Measurements from ENCODE around the gene P4HA3. TPM values are rescaled to one million over a fixed set of nuclear protein-coding genes. Genes with fewer than 3 reads are reported as not detected.

The P4HA3 gene
- total RNA-seq, 1 donor from 2014 or later = 6.4 TPM

DNA sequence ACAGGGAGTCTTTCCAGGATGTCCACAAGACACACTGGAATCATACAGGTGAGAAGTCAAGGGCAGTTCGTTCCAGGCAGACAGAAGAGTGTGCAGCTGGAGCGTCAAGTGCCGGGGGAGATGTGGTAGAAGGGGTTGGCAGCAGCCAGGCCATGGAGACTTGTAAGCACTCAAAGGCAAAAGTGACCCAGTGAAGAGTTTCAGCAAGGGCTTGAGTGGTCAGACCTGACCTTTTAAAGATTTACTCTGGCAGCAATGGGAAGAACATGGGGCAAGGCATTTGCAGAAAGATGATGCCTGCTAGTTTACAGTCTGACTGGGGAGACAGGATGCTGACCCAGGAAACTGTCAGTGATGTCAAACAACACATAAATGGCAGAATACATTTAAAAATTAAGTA, 29.0 kb downstream of the P4HA3 start:
- TF ChIP-seq, protein P1, sequence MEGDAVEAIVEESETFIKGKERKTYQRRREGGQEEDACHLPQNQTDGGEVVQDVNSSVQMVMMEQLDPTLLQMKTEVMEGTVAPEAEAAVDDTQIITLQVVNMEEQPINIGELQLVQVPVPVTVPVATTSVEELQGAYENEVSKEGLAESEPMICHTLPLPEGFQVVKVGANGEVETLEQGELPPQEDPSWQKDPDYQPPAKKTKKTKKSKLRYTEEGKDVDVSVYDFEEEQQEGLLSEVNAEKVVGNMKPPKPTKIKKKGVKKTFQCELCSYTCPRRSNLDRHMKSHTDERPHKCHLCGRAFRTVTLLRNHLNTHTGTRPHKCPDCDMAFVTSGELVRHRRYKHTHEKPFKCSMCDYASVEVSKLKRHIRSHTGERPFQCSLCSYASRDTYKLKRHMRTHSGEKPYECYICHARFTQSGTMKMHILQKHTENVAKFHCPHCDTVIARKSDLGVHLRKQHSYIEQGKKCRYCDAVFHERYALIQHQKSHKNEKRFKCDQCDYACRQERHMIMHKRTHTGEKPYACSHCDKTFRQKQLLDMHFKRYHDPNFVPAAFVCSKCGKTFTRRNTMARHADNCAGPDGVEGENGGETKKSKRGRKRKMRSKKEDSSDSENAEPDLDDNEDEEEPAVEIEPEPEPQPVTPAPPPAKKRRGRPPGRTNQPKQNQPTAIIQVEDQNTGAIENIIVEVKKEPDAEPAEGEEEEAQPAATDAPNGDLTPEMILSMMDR (IDR thresholded peaks at IDR 0.05) = no peak
- Mint-ChIP-seq H3K4me1 (ENCODE audit: unreplicated experiment) (peaks cover 20% of the 10 kb centered on the region), H3K9me3 (ENCODE audit: unreplicated experiment) (no peaks in the 10 kb centered on the region), H3K27ac (ENCODE audit: unreplicated experiment) (no peak overlapping the region), H3K4me3 (ENCODE audit: unreplicated experiment) (no peak overlapping the region), H3K36me3 (ENCODE audit: unreplicated experiment) (no peaks in the 10 kb centered on the region), H3K27me3 (ENCODE audit: unreplicated experiment) (no peaks in the 10 kb centered on the region)
- DNase-seq (ENCODE audit: extremely low spot score, unreplicated experiment) = no peak

DNA sequence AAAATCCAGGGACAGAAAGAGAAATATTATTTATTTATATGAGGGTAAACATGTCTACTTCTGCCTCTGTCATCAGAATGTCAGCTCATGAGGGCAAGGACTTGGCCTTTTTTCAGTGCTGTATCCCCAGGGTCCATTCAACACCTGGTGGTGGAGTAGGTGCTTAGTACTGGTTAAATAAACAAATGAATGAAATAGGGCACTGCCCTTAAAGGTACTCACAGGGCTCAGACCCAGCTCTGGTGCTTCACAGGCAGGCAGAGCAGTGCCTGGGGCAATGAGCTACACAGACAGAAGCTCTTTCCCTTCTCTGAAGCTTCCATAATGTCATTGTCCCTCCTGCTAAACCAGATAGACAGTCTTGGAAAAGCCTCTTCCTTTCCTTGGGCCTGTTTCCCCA, 30.9 kb downstream of the P4HA3 start:
- Mint-ChIP-seq H3K4me3 (ENCODE audit: unreplicated experiment) (no peak overlapping the region), H3K27me3 (ENCODE audit: unreplicated experiment) (no peaks in the 10 kb centered on the region), H3K36me3 (ENCODE audit: unreplicated experiment) (no peaks in the 10 kb centered on the region), H3K9me3 (ENCODE audit: unreplicated experiment) (no peaks in the 10 kb centered on the region), H3K4me1 (ENCODE audit: unreplicated experiment) (peaks cover 20% of the 10 kb centered on the region), H3K27ac (ENCODE audit: unreplicated experiment) (no peak overlapping the region)
- no peak for DNase-seq (ENCODE audit: extremely low spot score, unreplicated experiment)
- TF ChIP-seq, protein P1 (IDR thresholded peaks at IDR 0.05) = no peak

DNA sequence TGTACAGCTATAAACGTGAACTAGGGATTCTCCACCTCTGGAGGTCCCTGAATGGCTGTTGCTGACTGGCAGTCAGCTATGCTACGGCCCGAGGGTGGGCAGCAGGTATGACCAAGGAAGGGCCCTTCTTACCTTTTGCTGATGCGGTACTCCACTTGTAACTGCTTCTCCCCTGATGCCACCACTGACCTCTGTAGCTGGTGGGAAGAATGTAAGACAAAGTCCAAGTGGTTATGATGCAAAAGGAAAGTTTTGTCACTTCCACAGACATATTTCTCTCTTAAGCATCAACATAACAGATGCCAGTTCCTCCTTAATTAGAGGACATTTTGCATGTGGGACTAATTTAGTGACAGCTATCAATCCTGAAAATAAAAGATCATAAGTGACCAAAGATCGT, 32.2 kb downstream of the P4HA3 start:
- H3K9me3 Mint-ChIP-seq (ENCODE audit: unreplicated experiment) = no peaks in the 10 kb centered on the region
- H3K27ac Mint-ChIP-seq (ENCODE audit: unreplicated experiment) = peak overlapping the region; percentile 44
- H3K36me3 Mint-ChIP-seq (ENCODE audit: unreplicated experiment) = no peaks in the 10 kb centered on the region
- DNase-seq (ENCODE audit: extremely low spot score, unreplicated experiment) = no peak
- H3K4me1 Mint-ChIP-seq (ENCODE audit: unreplicated experiment) = peaks cover 20% of the 10 kb centered on the region
- no peaks in the 10 kb centered on the region for H3K27me3 Mint-ChIP-seq (ENCODE audit: unreplicated experiment)
- TF ChIP-seq, protein P1 (IDR thresholded peaks at IDR 0.05) = no peak
- H3K4me3 Mint-ChIP-seq (ENCODE audit: unreplicated experiment) = no peak overlapping the region

DNA sequence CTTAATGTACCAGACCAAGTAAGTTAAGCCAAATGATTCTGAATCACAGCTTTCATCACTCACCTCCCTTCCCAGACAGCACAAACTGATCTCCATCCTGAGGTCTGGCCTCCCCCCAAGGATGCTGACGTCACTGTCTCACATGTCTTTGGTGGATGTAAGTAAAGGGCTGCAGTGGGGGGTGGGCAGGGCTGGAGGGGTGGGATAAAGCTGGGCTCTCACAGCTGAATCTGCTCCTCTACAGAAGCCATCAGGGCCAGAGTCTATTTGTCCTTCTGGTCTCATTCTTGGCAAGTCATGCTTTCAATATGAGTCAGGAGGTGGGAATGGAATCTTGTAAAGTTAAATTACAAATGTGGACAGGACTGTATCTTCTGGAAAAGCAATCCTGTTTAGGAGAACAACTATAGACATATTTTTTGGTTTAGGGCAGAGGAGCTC, 32.7 kb downstream of the P4HA3 start:
- H3K4me1 Mint-ChIP-seq (ENCODE audit: unreplicated experiment) = peaks cover 20% of the 10 kb centered on the region
- TF ChIP-seq, protein P1 (IDR thresholded peaks at IDR 0.05) = no peak
- H3K4me3 Mint-ChIP-seq (ENCODE audit: unreplicated experiment) = no peak overlapping the region
- H3K36me3 Mint-ChIP-seq (ENCODE audit: unreplicated experiment) = no peaks in the 10 kb centered on the region
- peak overlapping the region; percentile 44 for H3K27ac Mint-ChIP-seq (ENCODE audit: unreplicated experiment)
- no peaks in the 10 kb centered on the region for H3K9me3 Mint-ChIP-seq (ENCODE audit: unreplicated experiment)
- no peak for DNase-seq (ENCODE audit: extremely low spot score, unreplicated experiment)
- H3K27me3 Mint-ChIP-seq (ENCODE audit: unreplicated experiment) = no peaks in the 10 kb centered on the region

DNA sequence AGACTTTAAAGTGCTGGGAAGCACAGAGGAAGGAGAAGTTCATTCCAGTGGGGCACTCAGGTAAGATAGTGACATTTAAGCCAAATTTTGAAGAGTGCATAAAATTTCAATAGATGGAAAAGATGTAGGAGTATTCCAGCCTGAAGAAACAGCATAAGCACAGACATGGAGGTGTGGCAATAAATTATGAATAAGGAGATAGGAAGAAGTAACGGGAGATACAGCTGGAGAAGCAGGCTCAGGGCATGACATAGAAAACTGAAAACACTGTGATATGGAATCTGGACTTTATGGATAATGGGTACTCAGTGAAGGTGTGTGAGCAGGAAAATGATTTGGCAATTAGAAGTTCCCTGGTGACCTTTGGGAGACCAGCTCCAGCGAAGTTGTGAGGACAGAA, 33.3 kb downstream of the P4HA3 start:
- H3K27me3 Mint-ChIP-seq (ENCODE audit: unreplicated experiment) = no peaks in the 10 kb centered on the region
- H3K4me1 Mint-ChIP-seq (ENCODE audit: unreplicated experiment) = peaks cover 20% of the 10 kb centered on the region
- H3K27ac Mint-ChIP-seq (ENCODE audit: unreplicated experiment) = peak overlapping the region; percentile 42
- H3K4me3 Mint-ChIP-seq (ENCODE audit: unreplicated experiment) = no peak overlapping the region
- no peak for DNase-seq (ENCODE audit: extremely low spot score, unreplicated experiment)
- no peaks in the 10 kb centered on the region for H3K36me3 Mint-ChIP-seq (ENCODE audit: unreplicated experiment)
- TF ChIP-seq, protein P1 (IDR thresholded peaks at IDR 0.05) = no peak
- no peaks in the 10 kb centered on the region for H3K9me3 Mint-ChIP-seq (ENCODE audit: unreplicated experiment)
